GM13977 (cell line): ENCODE data around the gene SCAMP1.
A peak's percentile ranks its signal among the peaks of the same experiment; 100 is the strongest.

Experiments used
- DNase-seq: peaks from one replicate; pipeline ENCODE4 v3.0.0; 2012; ENCODE audit warnings: low spot score
- in situ Hi-C: fragments of 300-500 bp; cut with MboI; formaldehyde crosslinking; loops from one replicate; pipeline ENCODE4 v1.12.0; 2022; ENCODE audit warnings: low sequenced_read_pairs, low pct_unique_long_range_greater_than_20kb, mixed read lengths, inconsistent platforms; ENCODE audit not compliant: unreplicated experiment
- TF ChIP-seq, protein P1 (sequence below): IDR thresholded peaks from 2 replicates; pipeline ENCODE4 v1.5.1; 2012; ENCODE audit warnings: mild to moderate bottlenecking, control low read depth; ENCODE audit not compliant: insufficient read depth; ENCODE audit errors: extremely low read depth, missing control alignments

Gene SCAMP1

DNA sequence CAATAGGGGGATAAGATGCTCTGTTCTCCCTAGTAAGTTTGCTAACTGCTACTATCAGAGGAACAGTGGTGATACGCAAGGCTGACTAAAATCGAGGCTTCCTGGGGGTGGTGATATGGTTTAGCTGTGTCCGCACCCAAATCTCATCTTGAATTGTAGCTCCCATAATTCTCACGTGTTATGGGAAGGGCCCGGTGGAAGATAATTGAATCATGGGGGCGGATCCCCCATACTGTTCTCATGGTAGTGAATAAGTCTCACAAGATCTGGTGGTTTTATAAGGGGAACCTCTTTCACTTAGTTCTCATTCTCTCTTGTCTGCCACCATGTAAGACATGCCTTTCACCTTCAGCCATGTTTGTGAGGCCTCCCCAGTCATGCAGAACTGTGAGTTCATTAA is 153.0 kb downstream of the SCAMP1 start:
- in situ Hi-C loops: no loop called here
- TF ChIP-seq, protein P1, sequence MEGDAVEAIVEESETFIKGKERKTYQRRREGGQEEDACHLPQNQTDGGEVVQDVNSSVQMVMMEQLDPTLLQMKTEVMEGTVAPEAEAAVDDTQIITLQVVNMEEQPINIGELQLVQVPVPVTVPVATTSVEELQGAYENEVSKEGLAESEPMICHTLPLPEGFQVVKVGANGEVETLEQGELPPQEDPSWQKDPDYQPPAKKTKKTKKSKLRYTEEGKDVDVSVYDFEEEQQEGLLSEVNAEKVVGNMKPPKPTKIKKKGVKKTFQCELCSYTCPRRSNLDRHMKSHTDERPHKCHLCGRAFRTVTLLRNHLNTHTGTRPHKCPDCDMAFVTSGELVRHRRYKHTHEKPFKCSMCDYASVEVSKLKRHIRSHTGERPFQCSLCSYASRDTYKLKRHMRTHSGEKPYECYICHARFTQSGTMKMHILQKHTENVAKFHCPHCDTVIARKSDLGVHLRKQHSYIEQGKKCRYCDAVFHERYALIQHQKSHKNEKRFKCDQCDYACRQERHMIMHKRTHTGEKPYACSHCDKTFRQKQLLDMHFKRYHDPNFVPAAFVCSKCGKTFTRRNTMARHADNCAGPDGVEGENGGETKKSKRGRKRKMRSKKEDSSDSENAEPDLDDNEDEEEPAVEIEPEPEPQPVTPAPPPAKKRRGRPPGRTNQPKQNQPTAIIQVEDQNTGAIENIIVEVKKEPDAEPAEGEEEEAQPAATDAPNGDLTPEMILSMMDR: no peak
- no peak for DNase-seq

DNA sequence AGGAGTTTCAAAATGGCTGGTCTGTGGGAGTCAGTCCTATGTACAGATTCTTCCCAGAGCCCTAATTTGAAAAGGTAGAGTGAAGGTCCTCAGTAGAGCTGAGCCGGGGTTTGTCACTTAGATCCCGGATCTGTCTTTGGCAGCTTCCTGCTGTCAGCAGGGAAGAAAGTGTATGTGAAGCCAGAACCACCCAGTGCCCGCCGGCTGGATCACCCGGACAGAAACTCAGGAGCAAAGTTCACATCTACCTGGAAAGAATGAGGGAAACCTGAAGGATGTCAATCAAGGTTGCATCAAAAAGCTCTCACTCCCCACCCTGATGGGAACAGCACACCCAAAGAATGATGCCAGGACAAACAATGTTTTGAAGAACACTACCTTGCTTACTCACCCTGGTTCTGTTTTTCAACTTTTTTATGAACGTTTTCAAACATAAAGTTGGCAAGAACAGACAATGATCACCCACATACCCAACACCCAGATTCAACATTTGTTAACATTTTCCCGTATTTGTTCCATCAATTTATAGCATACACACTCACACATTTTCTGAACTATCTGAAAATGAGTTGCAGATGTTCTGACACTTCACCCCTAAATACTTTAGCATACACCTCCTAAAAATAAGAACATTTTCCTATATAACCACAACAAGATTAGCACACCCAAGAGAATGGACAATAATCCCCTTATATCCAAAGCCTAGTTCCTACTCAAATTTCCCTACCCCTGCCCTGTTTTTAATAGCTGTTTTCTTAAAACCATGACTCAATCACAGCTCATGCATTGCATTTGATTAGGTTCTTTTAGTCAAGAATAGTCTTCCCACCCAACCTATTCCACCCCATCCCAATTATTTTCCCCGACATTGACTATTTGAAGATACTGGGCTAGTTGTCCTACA is 154.3 kb downstream of the SCAMP1 start:
- no peak for DNase-seq
- TF ChIP-seq, protein P1: no peak
- in situ Hi-C loops: no loop called here

DNA sequence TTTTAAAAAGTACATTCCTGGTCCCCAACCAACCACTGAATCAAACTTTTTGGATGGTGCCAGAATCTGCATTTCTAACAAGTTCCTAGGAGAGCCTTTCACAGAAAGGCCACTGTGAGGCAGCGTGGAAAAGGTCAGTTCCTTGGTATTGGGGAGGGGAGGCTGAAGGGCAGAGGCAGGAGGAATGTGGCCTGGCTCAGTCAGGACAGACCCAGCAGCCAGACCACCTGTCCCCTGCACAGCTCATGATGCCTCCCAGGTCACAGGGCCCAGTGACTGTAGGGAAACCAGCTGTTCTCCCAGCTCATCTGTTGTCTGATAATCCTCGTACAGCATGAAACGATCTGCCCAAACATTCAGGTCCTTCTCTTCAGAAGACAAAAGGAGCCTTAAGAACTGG is 155.3 kb downstream of the SCAMP1 start:
- no peak for DNase-seq
- in situ Hi-C loops: no loop called here
- TF ChIP-seq, protein P1: no peak

DNA sequence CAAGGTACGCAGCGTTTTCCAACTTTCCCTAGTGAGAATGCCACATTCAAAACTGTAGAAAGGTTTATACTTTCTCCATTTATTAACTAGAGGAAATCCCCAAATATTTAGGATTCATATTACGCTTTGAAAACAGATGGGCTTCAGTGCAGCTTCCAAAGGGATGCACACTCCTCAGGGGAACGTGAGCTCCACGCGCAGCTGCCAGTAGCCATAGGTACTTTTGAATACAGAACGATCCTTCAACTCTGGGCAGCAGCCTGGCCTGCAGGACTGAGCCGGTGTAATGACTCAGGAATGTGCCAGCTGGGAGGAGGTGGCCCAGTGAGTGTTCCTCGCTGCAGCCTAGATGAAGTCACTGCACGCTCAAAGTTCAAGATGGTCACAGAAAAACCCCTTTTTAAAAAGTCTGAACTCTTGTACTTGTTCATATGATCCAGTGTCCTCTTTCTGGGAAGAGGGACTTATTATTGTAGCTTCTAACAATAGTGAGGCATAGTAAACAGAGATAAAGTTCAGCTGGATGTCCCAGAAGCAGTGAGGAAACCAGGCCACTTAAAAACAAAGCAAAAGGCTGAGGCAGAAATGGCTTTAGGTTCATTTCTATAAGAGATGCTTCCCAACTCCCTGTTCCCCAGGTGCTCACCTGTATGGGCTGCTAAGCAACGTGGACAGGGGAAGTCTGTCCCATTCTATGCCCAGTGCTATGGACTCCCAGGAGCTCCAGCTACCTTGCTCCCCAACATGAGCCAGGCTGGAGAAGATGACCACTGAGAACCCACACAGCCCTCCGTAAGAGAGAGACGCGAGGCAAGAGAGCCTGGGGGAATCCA is 158.2 kb downstream of the SCAMP1 start:
- in situ Hi-C loops: no loop called here
- TF ChIP-seq, protein P1: no peak
- DNase-seq: no peak

DNA sequence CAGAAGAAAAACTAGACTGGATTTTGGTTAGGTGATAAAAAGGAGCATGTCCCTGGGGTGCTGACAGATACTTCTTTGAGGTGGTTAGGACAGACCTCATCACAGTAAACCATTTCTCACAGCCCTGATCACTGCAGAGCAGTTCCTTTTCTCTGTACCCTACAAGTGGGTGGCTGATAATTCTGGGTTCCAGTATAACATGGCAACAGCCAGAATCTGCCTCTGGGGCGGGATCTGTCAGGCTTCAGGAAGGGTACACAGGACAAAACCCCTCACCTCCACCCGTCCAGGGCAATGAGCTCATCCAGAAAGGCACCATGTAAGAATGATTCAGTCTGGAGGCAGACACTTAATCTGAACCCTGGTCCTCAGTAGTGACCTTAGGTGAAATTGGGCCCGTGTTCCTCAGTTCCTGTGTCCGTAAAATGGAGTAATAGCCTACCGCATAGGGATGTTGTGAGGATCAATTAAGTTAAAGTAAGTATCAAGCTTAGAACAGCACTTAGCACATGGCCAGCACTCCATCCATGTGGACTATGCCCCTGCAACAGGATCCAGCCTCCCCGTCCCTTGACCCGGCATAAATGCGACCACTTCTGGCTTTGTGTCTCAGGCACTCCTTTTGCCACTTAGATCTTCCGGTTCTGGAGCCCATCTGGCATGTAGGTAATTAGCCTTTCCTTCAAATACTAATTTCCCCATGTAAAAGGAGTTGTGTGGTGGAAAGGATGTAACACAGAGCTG is 159.0 kb downstream of the SCAMP1 start:
- TF ChIP-seq, protein P1: no peak
- peak; percentile 45 for DNase-seq
- in situ Hi-C loops: no loop called here

DNA sequence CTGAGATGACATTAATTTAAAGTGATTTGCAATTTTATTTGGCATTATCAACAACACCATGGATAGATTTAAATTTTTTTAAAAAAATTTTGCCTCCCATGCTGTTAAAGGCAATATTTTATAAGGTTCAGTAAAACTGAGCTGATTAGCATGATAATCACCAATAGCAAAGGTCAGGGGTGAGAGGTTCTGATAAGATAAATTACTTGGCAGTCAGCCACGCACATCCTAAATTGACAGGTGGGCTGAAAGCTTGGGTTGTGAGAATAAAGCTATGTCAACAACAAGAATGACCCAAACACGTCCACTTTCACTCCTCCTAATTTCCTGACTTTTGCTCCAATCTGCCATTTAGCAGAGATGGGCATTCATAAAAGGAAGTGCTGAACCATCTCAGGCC is 161.0 kb downstream of the SCAMP1 start:
- TF ChIP-seq, protein P1: no peak
- no peak for DNase-seq
- in situ Hi-C loops: no loop called here
